ENCODE data around the gene BCLAF3.

DNA sequence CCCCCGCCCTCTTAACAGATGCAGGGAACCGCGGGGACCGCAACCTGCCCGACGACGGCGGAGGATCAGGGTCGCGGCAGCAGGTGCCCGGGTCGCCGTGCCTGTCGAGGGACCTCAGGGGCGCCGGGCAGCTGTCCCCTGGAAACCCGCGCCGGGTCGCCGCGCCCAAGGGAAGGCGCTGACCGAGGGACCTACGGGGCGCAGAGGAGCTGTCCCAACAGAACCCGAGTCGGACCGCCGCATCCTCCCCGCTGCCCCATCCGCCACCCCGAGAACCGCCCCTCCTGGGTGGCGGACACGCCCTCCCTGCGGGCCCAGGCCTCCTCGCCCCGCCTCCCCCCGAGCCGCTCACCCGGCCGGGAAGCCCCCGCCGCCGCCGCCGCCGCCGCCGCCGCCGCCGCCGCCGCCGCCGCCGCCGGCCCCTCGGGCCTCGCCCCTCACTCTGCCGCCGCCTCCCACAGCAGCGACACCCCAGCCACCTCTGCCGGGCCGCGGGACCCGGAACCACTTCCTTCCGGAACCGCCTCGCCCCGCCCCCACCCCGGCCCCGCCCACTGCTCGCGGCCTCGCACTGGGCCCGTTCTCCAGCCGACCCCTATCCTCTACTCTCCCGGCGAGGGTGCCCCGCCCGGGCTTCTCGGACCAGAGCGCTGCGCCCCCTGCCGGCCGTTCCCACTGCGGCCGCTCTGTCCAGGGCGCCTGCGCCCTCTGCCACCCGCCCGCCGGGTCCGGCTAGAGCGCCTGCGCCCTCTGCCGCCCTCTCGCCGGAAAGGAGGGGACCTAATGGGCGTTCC is at the start of gene BCLAF3:
- TF ChIP-seq POLR2A (IDR thresholded peaks at IDR 0.05) = no peak
- TF ChIP-seq, protein P1, sequence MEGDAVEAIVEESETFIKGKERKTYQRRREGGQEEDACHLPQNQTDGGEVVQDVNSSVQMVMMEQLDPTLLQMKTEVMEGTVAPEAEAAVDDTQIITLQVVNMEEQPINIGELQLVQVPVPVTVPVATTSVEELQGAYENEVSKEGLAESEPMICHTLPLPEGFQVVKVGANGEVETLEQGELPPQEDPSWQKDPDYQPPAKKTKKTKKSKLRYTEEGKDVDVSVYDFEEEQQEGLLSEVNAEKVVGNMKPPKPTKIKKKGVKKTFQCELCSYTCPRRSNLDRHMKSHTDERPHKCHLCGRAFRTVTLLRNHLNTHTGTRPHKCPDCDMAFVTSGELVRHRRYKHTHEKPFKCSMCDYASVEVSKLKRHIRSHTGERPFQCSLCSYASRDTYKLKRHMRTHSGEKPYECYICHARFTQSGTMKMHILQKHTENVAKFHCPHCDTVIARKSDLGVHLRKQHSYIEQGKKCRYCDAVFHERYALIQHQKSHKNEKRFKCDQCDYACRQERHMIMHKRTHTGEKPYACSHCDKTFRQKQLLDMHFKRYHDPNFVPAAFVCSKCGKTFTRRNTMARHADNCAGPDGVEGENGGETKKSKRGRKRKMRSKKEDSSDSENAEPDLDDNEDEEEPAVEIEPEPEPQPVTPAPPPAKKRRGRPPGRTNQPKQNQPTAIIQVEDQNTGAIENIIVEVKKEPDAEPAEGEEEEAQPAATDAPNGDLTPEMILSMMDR (IDR thresholded peaks at IDR 0.05) = peak; percentile 70 to 88 (median 86)

Data from uterus (tissue), 2 donors.